ENCODE measurements around the gene MARVELD1. TPM values are rescaled to one million over a fixed set of nuclear protein-coding genes. Genes with fewer than 3 reads are reported as not detected.

MARVELD1 gene
- total RNA-seq, 1 experiment from 2014 or later = 17.6 TPM

- H4K20me1 ChIP-seq (ENCODE audit: low read length) = no peaks in the 10 kb centered on the region
- ChIA-PET CTCF (no interaction called here), POLR2A (ENCODE audit: unreplicated experiment) (no interaction called here)
- no peak overlapping the region for H3K9ac ChIP-seq (ENCODE audit: low read length)
- no peaks in the 10 kb centered on the region for H3K27me3 ChIP-seq (ENCODE audit: low read length)
- H2AFZ ChIP-seq (ENCODE audit: low read length) = no peak overlapping the region
- peaks cover 11% of the 10 kb centered on the region for H3K4me1 ChIP-seq (ENCODE audit: insufficient read depth, low read length)
- TF ChIP-seq EZH2 (IDR thresholded peaks at IDR 0.05; ENCODE audit: low read length, unreplicated experiment) = no peak
- no peak for TF ChIP-seq CTCF (conservative IDR thresholded peaks at IDR 0.05; ENCODE audit: low read depth, low read length)
- TF ChIP-seq EZH2phosphoT487 (IDR thresholded peaks at IDR 0.05; ENCODE audit: borderline replicate concordance, low read length) = no peak
- no peaks in the 10 kb centered on the region for H3K79me2 ChIP-seq (ENCODE audit: low read length)
- no peak overlapping the region for H3K4me3 ChIP-seq (ENCODE audit: low read length)
- H3K36me3 ChIP-seq (ENCODE audit: low read depth, low read length) = no peaks in the 10 kb centered on the region
- intact Hi-C loops (cut with micrococcal nuclease) = no loop called here
- no peak overlapping the region for H3K4me2 ChIP-seq (ENCODE audit: low read length)
- peaks cover 5% of the 10 kb centered on the region for H3F3A ChIP-seq (ENCODE audit: low read length, unreplicated experiment)
- no peak overlapping the region for H3K27ac ChIP-seq (ENCODE audit: low read length)
- H3K9me2 ChIP-seq (replicated peaks; ENCODE audit: low read length) = no peaks in the 10 kb centered on the region
- no TSS peak for BruUV-seq (replicated peaks)
- no peaks in the 10 kb centered on the region for H3K9me3 ChIP-seq (ENCODE audit: low read length)
- no peak for DNase-seq
- ATAC-seq = no peak
Measured at GRCh38 chr10:97729014-97729413, 15.5 kb downstream of the MARVELD1 start.

GRCh38 chr10:97731346-97732051 lies 18.0 kb downstream of the MARVELD1 start:
- Histone ChIP-seq H3K4me2 (ENCODE audit: low read length) (no peak overlapping the region), H3K27ac (ENCODE audit: low read length) (no peak overlapping the region), H3K79me2 (ENCODE audit: low read length) (no peaks in the 10 kb centered on the region), H4K20me1 (ENCODE audit: low read length) (no peaks in the 10 kb centered on the region), H3F3A (ENCODE audit: low read length, unreplicated experiment) (no peaks in the 10 kb centered on the region), H3K9me3 (ENCODE audit: low read length) (no peaks in the 10 kb centered on the region), H3K27me3 (ENCODE audit: low read length) (no peaks in the 10 kb centered on the region), H3K36me3 (ENCODE audit: low read depth, low read length) (no peaks in the 10 kb centered on the region), H3K9me2 (replicated peaks; ENCODE audit: low read length) (no peaks in the 10 kb centered on the region), H3K4me3 (ENCODE audit: low read length) (no peak overlapping the region), H2AFZ (ENCODE audit: low read length) (no peak overlapping the region), H3K9ac (ENCODE audit: low read length) (no peak overlapping the region), H3K4me1 (ENCODE audit: insufficient read depth, low read length) (peaks cover 6% of the 10 kb centered on the region)
- peak; percentile 74 for DNase-seq
- no peak for TF ChIP-seq EZH2 (IDR thresholded peaks at IDR 0.05; ENCODE audit: low read length, unreplicated experiment)
- peak; percentile 82 for TF ChIP-seq CTCF (conservative IDR thresholded peaks at IDR 0.05; ENCODE audit: low read depth, low read length)
- peak; percentile 75 for ATAC-seq
- no TSS peak for BruUV-seq (replicated peaks)
- intact Hi-C loops (cut with micrococcal nuclease) = loop anchor here (1.0 to 2.0 kb wide), 3 partner anchors 22 to 55 kb away; no protein-coding TSS in a partner anchor
- POLR2A ChIA-PET (ENCODE audit: unreplicated experiment) = no interaction called here
- CTCF ChIA-PET = interaction anchor here (0.6 to 0.7 kb wide), 2 partner anchors 18 to 607 kb away, joined by 3 to 4 read pairs; partner anchors contain the start of gene MARVELD1

- intact Hi-C loops (cut with micrococcal nuclease) = no loop called here
- no peak overlapping the region for H3K9ac ChIP-seq (ENCODE audit: low read length)
- H3F3A ChIP-seq (ENCODE audit: low read length, unreplicated experiment) = no peaks in the 10 kb centered on the region
- no peaks in the 10 kb centered on the region for H4K20me1 ChIP-seq (ENCODE audit: low read length)
- no peaks in the 10 kb centered on the region for H3K36me3 ChIP-seq (ENCODE audit: low read depth, low read length)
- peaks cover under 1% of the 10 kb centered on the region; the same call in 1 of the 2 replicates for H3K79me2 ChIP-seq (ENCODE audit: low read length)
- no peak overlapping the region for H2AFZ ChIP-seq (ENCODE audit: low read length)
- no peak for DNase-seq
- CTCF ChIA-PET = no interaction called here
- no peak overlapping the region for H3K4me2 ChIP-seq (ENCODE audit: low read length)
- no peak for TF ChIP-seq EZH2 (IDR thresholded peaks at IDR 0.05; ENCODE audit: low read length, unreplicated experiment)
- no peak for TF ChIP-seq CTCF (conservative IDR thresholded peaks at IDR 0.05; ENCODE audit: low read depth, low read length)
- TF ChIP-seq EZH2phosphoT487 (IDR thresholded peaks at IDR 0.05; ENCODE audit: borderline replicate concordance, low read length) = no peak
- H3K27ac ChIP-seq (ENCODE audit: low read length) = no peak overlapping the region
- no peaks in the 10 kb centered on the region for H3K9me3 ChIP-seq (ENCODE audit: low read length)
- no peaks in the 10 kb centered on the region for H3K27me3 ChIP-seq (ENCODE audit: low read length)
- no peaks in the 10 kb centered on the region for H3K9me2 ChIP-seq (replicated peaks; ENCODE audit: low read length)
- H3K4me1 ChIP-seq (ENCODE audit: insufficient read depth, low read length) = 0 out of 2 replicates have a peak, but pooled peaks cover 2% of the 10 kb centered on the region
- no peak overlapping the region for H3K4me3 ChIP-seq (ENCODE audit: low read length)
- ATAC-seq = no peak
- POLR2A ChIA-PET (ENCODE audit: unreplicated experiment) = no interaction called here
- no TSS peak for BruUV-seq (replicated peaks)
Measured at GRCh38 chr10:97732052-97732359, 18.5 kb downstream of the MARVELD1 start.

Measured in PC-3 (cell line).